ENCODE measurements around the gene FGD5.

FGD5 gene

DNA sequence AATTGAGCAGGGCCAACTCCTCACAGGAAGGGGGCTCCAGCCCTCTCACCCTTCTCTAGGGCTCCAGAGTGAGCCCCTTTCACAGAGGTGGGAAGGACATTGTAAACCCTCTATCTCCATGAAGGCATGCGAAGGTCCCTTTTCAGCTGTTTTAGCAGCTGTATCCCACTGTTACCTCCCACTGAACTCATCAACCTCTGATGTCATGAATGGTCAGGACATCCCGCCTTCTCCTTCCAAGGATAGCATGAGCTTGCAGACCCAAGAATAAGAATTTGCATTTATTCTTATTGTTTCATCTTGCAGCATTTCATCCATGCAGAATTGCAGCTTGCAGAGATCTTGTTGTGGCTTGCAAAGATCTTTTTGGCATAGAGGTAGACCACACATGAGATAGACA, 24.3 kb upstream of the FGD5 start:
- no peak for DNase-seq (ENCODE audit: low spot score)
- TF ChIP-seq CTCF (IDR thresholded peaks at IDR 0.05; ENCODE audit: borderline replicate concordance, control extremely low read depth, extremely low read depth, insufficient read depth, missing control alignments): no peak
- in situ Hi-C loops (cut with MboI; ENCODE audit: low sequenced_read_pairs, unreplicated experiment): loop anchor here (10.0 kb wide), 1 partner anchor 130 kb away; no protein-coding TSS in a partner anchor

- DNase-seq (ENCODE audit: low spot score): no peak
- no peak for TF ChIP-seq CTCF (IDR thresholded peaks at IDR 0.05; ENCODE audit: borderline replicate concordance, control extremely low read depth, extremely low read depth, insufficient read depth, missing control alignments)
- in situ Hi-C loops (cut with MboI; ENCODE audit: low sequenced_read_pairs, unreplicated experiment): loop anchor here (10.0 kb wide), 1 partner anchor 129 kb away; no protein-coding TSS in a partner anchor
These were observed 22.8 kb upstream of the FGD5 start for GRCh38 chr3:14795996-14796395.

DNA sequence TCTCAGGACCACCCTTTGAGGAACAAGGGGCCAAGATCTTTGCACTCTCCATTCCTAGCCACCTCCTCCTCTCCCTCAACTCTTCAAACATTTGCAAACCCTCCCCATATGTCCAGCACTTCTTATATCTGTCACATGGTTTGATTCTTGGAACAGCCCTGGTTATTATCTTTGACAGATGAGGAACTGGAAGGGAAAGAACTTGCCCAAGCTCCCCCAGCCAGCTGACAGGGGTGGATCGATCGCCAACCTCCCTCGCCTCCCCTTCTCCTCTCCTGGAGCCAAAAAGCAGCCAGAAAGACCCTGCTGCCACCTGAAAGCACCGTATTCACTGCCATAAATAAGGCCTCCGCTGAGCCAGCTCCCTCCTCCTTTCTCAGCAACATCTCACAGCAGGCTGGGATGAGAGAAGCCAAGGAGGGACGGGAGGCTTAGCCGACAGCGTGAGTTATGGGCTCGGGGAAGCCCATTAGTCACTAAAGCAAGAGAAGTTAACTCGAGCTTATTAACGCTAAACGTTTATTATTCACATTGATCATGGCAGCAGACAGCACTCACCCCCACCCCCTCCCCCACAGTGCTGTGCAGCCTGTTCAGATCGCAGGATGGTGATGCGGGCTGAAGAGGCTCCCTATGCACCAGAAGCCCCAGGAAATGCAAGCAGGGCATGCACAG, 22.2 kb upstream of the FGD5 start:
- no peak for DNase-seq (ENCODE audit: low spot score)
- in situ Hi-C loops (cut with MboI; ENCODE audit: low sequenced_read_pairs, unreplicated experiment): loop anchor here (10.0 kb wide), 1 partner anchor 128 kb away; no protein-coding TSS in a partner anchor
- no peak for TF ChIP-seq CTCF (IDR thresholded peaks at IDR 0.05; ENCODE audit: borderline replicate concordance, control extremely low read depth, extremely low read depth, insufficient read depth, missing control alignments)

DNA sequence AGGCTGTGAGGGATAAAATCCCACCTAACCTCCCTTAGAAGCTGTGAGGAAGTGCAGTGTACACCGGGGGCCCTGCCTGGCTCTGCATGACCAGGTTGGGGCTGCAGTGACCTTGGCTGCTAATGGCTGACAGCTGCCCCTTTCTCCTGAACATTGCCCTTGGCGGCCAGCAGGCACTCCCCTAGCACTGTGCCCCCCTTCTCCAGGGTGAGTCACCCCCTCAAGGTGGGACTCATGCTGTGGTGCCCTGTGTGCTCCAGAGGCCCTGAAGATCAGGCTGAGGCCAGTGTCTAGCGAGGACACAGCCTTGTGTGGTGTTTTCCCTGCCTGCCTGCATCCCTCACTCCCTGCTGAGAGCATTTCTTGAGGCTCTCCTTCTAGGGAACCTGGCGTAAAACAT, 21.0 kb upstream of the FGD5 start:
- no peak for DNase-seq (ENCODE audit: low spot score)
- in situ Hi-C loops (cut with MboI; ENCODE audit: low sequenced_read_pairs, unreplicated experiment): loop anchor here (10.0 kb wide), 1 partner anchor 127 kb away; no protein-coding TSS in a partner anchor
- TF ChIP-seq CTCF (IDR thresholded peaks at IDR 0.05; ENCODE audit: borderline replicate concordance, control extremely low read depth, extremely low read depth, insufficient read depth, missing control alignments): no peak

GRCh38 chr3:14798231-14798630, 20.5 kb upstream of the FGD5 start:
- in situ Hi-C loops (cut with MboI; ENCODE audit: low sequenced_read_pairs, unreplicated experiment): loop anchor here (10.0 kb wide), 1 partner anchor 127 kb away; no protein-coding TSS in a partner anchor

GRCh38 chr3:14799146-14799545, 19.6 kb upstream of the FGD5 start:
- no peak for TF ChIP-seq CTCF (IDR thresholded peaks at IDR 0.05; ENCODE audit: borderline replicate concordance, control extremely low read depth, extremely low read depth, insufficient read depth, missing control alignments)
- no peak for DNase-seq (ENCODE audit: low spot score)
- in situ Hi-C loops (cut with MboI; ENCODE audit: low sequenced_read_pairs, unreplicated experiment): loop anchor here (10.0 kb wide), 1 partner anchor 126 kb away; no protein-coding TSS in a partner anchor

More at GRCh38 chr3:14798231-14798630, 20.5 kb upstream of the FGD5 start:
- no peak for DNase-seq (ENCODE audit: low spot score)
- TF ChIP-seq CTCF (IDR thresholded peaks at IDR 0.05; ENCODE audit: borderline replicate concordance, control extremely low read depth, extremely low read depth, insufficient read depth, missing control alignments): no peak
